NB4 (cell line): ENCODE results near the gene SFTPA2.
"Not testable (repeated sequence)": the region's sequence is repeated elsewhere in the genome, so short reads cannot be mapped to it uniquely, and the experiment has no call there.

Experiments used
- MYC ChIP-seq: IDR thresholded peaks from 2 replicates; pipeline ENCODE4 v1.6.1; 2011; ENCODE audit warnings: low read depth, low read length
- TF ChIP-seq, protein P1 (sequence below): IDR thresholded peaks from one replicate; pipeline ENCODE4 v1.5.1; 2012; ENCODE audit warnings: low read depth, low read length

DNA sequence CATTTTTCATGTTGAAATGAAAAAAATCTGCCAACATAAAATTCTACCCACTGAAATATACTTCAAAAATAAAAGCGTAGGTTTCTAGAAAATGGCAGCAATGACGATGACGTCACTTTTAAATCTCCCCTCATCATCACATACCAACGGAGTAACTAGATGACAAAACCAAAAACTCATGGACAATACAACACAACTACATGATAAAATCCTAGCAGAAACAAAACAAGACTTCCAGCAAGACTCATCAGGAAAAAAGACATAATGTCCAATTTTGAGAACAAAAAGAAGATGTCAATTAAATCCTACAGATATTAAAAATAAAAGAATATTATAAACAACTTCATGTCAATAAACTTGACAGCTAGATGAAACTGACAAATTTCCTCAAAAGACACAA is 31.9 kb downstream of the SFTPA2 start:
- TF ChIP-seq, protein P1, sequence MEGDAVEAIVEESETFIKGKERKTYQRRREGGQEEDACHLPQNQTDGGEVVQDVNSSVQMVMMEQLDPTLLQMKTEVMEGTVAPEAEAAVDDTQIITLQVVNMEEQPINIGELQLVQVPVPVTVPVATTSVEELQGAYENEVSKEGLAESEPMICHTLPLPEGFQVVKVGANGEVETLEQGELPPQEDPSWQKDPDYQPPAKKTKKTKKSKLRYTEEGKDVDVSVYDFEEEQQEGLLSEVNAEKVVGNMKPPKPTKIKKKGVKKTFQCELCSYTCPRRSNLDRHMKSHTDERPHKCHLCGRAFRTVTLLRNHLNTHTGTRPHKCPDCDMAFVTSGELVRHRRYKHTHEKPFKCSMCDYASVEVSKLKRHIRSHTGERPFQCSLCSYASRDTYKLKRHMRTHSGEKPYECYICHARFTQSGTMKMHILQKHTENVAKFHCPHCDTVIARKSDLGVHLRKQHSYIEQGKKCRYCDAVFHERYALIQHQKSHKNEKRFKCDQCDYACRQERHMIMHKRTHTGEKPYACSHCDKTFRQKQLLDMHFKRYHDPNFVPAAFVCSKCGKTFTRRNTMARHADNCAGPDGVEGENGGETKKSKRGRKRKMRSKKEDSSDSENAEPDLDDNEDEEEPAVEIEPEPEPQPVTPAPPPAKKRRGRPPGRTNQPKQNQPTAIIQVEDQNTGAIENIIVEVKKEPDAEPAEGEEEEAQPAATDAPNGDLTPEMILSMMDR, result not testable (repeated sequence)
- TF ChIP-seq MYC, result not testable (repeated sequence)
